ENCODE measurements around the gene VAV3.

- TF ChIP-seq CTCF (IDR thresholded peaks at IDR 0.05; ENCODE audit: low read depth, low read length, poor library complexity, severe bottlenecking) (no peak), EZH2phosphoT487 (IDR thresholded peaks at IDR 0.05; ENCODE audit: borderline replicate concordance, low read length) (no peak)
Measured at GRCh38 chr1:107925565-107925964, 39.4 kb downstream of the VAV3 start.
